CD4-positive, alpha-beta T cell (primary cell): Measurements from ENCODE around the gene TMEM45A. TPM values are rescaled to one million over a fixed set of nuclear protein-coding genes. Genes with fewer than 3 reads are reported as not detected.
"Not testable (repeated sequence)": the region's sequence is repeated elsewhere in the genome, so short reads cannot be mapped to it uniquely, and the experiment has no call there.

Experiments used
- ATAC-seq: fragments of 200-7000 bp; cut with Tn5 transposase; one replicate; pipeline ENCODE4 v1.10.0; 2022; ENCODE audit warnings: mild to moderate bottlenecking; ENCODE audit not compliant: poor library complexity
- CTCF ChIA-PET: fragments of 350-600 bp; sonication (Branson Sonifier 250); formaldehyde crosslinking; loops from one replicate; lab custom pipeline; 2021; ENCODE audit warnings: antibody characterized with exemption, inconsistent platforms; lab: Charles Lee
- POLR2A ChIA-PET: fragments of 350-600 bp; sonication (Branson Sonifier 250); formaldehyde crosslinking; loops from one replicate; lab custom pipeline; 2021; ENCODE audit warnings: antibody characterized with exemption, inconsistent platforms; lab: Charles Lee
- DNase-seq, 14 experiments: peaks; one replicate each; pipeline ENCODE4 v3.0.0-alpha.2; 2013 to 2020; ENCODE audit warnings: mixed read lengths in 2 of 14
- H3K27ac ChIP-seq, 2 donors: one replicate each; pipeline versions ENCODE4 v1.5.1 to v1.7.0; 2013; ENCODE audit warnings: low read length in 2 of 2, low read depth in 1 of 2, mild to moderate bottlenecking in 1 of 2
- H3K27me3 ChIP-seq, 2 experiments: 1 replicate in 1 of 2; 2 replicates in 1 of 2; pipeline versions ENCODE4 v1.6.1 to v1.7.0; 2013; ENCODE audit warnings: low read length in 2 of 2, control low read depth in 1 of 2, mild to moderate bottlenecking in 1 of 2, moderate library complexity in 1 of 2; ENCODE audit not compliant: insufficient read depth in 2 of 2, control insufficient read depth in 1 of 2
- H3K36me3 ChIP-seq: one replicate; pipeline ENCODE4 v1.6.1; 2013; ENCODE audit warnings: low read length, control low read depth; ENCODE audit not compliant: insufficient read depth
- H3K4me1 ChIP-seq: one replicate; pipeline ENCODE4 v1.6.1; 2013; ENCODE audit warnings: low read length, control low read depth; ENCODE audit not compliant: insufficient read depth
- H3K4me3 ChIP-seq: one replicate; pipeline ENCODE4 v1.5.1; 2013; ENCODE audit warnings: mild to moderate bottlenecking, low read length, moderate library complexity
- H3K9me3 ChIP-seq, 2 experiments: 1 replicate in 1 of 2; 2 replicates in 1 of 2; pipeline versions ENCODE4 v1.6.1 to v1.7.0; 2013; ENCODE audit warnings: low read length in 2 of 2, mild to moderate bottlenecking in 2 of 2, control low read depth in 1 of 2, moderate library complexity in 1 of 2; ENCODE audit not compliant: control insufficient read depth in 1 of 2, insufficient read depth in 1 of 2
- H3K27ac Mint-ChIP-seq: one replicate; pipeline ENCODE4 v1.8.0; 2020; ENCODE audit warnings: mixed read lengths
- H3K27me3 Mint-ChIP-seq: one replicate; pipeline ENCODE4 v1.8.0; 2021; ENCODE audit warnings: mixed read lengths
- H3K36me3 Mint-ChIP-seq: one replicate; pipeline ENCODE4 v1.8.0; 2021; ENCODE audit warnings: low read depth, mixed read lengths
- H3K4me1 Mint-ChIP-seq: one replicate; pipeline ENCODE4 v1.8.0; 2021; ENCODE audit warnings: low read depth, mixed read lengths
- H3K4me3 Mint-ChIP-seq: one replicate; pipeline ENCODE4 v1.8.0; 2020; ENCODE audit warnings: mild to moderate bottlenecking, mixed read lengths
- H3K9me3 Mint-ChIP-seq: one replicate; pipeline ENCODE4 v1.8.0; 2020; ENCODE audit warnings: mixed read lengths
- intact Hi-C, 2 experiments: fragments of 100-400 bp; cut with DNase I in 1 of 2; cut with micrococcal nuclease in 1 of 2; formaldehyde crosslinking; loops; one replicate each; pipeline versions ENCODE4 v1.15.1 to v1.9.0; 2023 to 2025; cut with DNase I, micrococcal nuclease
- total RNA-seq, 174 experiments: library from RNA in 2 of 174; stranded (reverse) in 2 of 174; gene quantifications; one replicate each; pipeline ENCODE4 v1.2.3 and lab custom pipeline; 2021 to 2026
- TF ChIP-seq, protein P1 (sequence below): fragments of 200-600 bp; IDR thresholded peaks from one replicate; pipeline ENCODE4 v1.8.0; 2022; ENCODE audit warnings: antibody characterized with exemption, mild to moderate bottlenecking

The TMEM45A gene
- total RNA-seq, 2 experiments from 2014 or later = 0.08 TPM; not detected in 1

DNA sequence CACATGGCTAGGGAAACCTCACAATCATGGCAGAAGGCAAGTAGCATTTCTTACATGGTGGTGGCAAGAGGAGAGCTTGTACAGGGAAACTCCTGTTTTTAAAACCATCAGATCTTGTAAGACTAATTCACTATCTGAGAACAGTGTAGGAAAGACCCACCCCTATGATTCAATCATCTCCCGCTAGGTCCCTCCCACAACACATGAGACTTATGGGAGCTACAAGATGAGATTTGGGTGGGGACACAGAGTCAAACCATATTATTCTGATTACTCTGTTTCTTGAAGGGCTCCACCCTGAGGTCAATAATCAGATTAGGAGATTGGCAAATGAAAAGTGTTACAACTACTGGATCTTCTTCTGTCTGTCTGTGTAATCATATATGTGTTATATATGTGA is 21.5 kb upstream of the TMEM45A start:
- Mint-ChIP-seq H3K4me3 (no peak overlapping the region), H3K27ac (no peak overlapping the region), H3K27me3 (peaks cover 4% of the 10 kb centered on the region), H3K4me1 (no peaks in the 10 kb centered on the region), H3K36me3 (no peaks in the 10 kb centered on the region), H3K9me3 (peaks cover 3% of the 10 kb centered on the region)
- Histone ChIP-seq H3K27me3 (no peaks in the 10 kb centered on the region), H3K4me3 (no peak overlapping the region), H3K4me1 (no peaks in the 10 kb centered on the region), H3K27ac (no peak overlapping the region), H3K9me3 (peaks cover 0 to 8% of the 10 kb centered on the region in 2 experiments), H3K36me3 (no peaks in the 10 kb centered on the region)
- no peak for ATAC-seq
- TF ChIP-seq, protein P1, sequence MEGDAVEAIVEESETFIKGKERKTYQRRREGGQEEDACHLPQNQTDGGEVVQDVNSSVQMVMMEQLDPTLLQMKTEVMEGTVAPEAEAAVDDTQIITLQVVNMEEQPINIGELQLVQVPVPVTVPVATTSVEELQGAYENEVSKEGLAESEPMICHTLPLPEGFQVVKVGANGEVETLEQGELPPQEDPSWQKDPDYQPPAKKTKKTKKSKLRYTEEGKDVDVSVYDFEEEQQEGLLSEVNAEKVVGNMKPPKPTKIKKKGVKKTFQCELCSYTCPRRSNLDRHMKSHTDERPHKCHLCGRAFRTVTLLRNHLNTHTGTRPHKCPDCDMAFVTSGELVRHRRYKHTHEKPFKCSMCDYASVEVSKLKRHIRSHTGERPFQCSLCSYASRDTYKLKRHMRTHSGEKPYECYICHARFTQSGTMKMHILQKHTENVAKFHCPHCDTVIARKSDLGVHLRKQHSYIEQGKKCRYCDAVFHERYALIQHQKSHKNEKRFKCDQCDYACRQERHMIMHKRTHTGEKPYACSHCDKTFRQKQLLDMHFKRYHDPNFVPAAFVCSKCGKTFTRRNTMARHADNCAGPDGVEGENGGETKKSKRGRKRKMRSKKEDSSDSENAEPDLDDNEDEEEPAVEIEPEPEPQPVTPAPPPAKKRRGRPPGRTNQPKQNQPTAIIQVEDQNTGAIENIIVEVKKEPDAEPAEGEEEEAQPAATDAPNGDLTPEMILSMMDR = no peak
- intact Hi-C loops = no loop called here
- DNase-seq = no peak
- ChIA-PET POLR2A (no interaction called here), CTCF (no interaction called here)

DNA sequence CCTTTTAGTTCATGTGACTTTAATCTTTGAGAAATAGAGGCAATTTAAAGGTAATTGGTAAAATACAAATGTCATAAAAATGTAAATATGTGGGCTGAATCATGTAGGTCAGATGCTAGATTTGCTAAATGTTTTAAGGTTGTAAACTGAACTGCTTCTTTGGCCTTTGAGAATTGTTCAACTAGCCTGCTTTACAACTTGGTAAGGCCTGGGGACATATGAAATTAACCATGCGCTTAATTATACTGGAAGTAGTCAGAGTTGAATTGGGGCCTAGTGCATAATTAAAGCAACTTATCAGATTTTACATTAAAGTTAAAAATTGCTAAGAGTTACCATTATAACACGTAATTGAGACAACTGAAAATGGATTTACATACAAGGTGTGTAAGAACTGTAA is 21.0 kb upstream of the TMEM45A start:
- Mint-ChIP-seq H3K4me1 (no peaks in the 10 kb centered on the region), H3K27me3 (peaks cover 4% of the 10 kb centered on the region), H3K27ac (no peak overlapping the region), H3K36me3 (no peaks in the 10 kb centered on the region), H3K4me3 (no peak overlapping the region), H3K9me3 (peaks cover 3% of the 10 kb centered on the region)
- Histone ChIP-seq H3K27ac (no peak overlapping the region), H3K4me3 (no peak overlapping the region), H3K36me3 (no peaks in the 10 kb centered on the region), H3K4me1 (no peaks in the 10 kb centered on the region), H3K27me3 (no peaks in the 10 kb centered on the region), H3K9me3 (peaks cover 0 to 8% of the 10 kb centered on the region in 2 experiments)
- TF ChIP-seq, protein P1 = no peak
- intact Hi-C loops = no loop called here
- ChIA-PET POLR2A (no interaction called here), CTCF (no interaction called here)
- no peak for DNase-seq
- ATAC-seq = no peak

DNA sequence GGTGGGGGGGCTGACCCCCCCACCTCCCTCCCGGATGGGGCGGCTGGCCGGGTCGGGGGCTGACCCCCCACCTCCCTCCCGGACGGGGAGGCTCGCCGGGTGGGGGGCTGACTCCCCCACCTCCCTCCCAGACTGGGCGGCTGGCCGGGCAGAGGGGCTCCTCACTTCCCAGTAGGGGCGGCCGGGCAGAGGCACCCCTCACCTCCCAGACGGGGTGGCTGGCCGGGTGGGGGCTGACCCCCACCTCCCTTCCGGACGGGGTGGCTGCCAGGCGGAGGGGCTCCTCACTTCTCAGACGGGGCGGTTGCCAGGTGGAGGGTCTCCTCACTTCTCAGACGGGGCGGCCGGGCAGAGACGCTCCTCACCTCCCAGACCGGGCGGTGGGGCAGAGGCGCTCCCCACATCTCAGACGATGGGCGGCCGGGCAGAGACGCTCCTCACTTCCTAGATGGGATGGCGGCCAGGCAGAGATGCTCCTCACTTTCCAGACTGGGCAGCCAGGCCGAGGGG is 14.5 kb upstream of the TMEM45A start:
- H3K27ac Mint-ChIP-seq, H3K27ac ChIP-seq, H3K36me3 ChIP-seq, H3K4me3 Mint-ChIP-seq, H3K4me1 ChIP-seq, H3K27me3 ChIP-seq, ATAC-seq, DNase-seq, H3K36me3 Mint-ChIP-seq, H3K4me3 ChIP-seq, intact Hi-C loops, POLR2A ChIA-PET, H3K9me3 ChIP-seq, H3K4me1 Mint-ChIP-seq, CTCF ChIA-PET, H3K9me3 Mint-ChIP-seq: not testable (repeated sequence)
- H3K27me3 Mint-ChIP-seq = peaks cover 22% of the 10 kb centered on the region

DNA sequence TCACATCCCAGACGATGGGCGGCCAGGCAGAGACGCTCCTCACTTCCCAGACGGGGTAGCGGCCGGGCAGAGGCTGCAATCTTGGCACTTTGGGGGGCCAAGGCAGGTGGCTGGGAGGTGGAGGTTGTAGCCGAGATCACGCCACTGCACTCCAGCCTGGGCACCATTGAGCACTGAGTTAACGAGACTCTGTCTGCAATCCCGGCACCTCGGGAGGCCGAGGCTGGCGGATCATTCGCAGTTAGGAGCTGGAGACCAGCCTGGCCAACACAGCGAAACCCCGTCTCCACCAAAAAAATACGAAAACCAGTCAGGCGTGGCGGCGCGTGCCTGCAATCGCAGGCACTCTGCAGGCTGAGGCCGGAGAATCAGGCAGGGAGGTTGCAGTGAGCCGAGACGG is 13.9 kb upstream of the TMEM45A start:
- H3K27me3 Mint-ChIP-seq = peaks cover 24% of the 10 kb centered on the region
- POLR2A ChIA-PET, H3K4me1 ChIP-seq, H3K4me1 Mint-ChIP-seq, DNase-seq, H3K36me3 Mint-ChIP-seq, H3K9me3 Mint-ChIP-seq, H3K4me3 ChIP-seq, H3K27ac Mint-ChIP-seq, ATAC-seq, H3K27me3 ChIP-seq, H3K9me3 ChIP-seq, H3K36me3 ChIP-seq, H3K27ac ChIP-seq, intact Hi-C loops, CTCF ChIA-PET, H3K4me3 Mint-ChIP-seq: not testable (repeated sequence)
